GM11168 (cell line): ENCODE measurements around the gene OR2AP1.
"Not testable (repeated sequence)": the region's sequence is repeated elsewhere in the genome, so short reads cannot be mapped to it uniquely, and the experiment has no call there.

Experiments
- in situ Hi-C: fragments of 300-500 bp; cut with MboI; formaldehyde crosslinking; loops from one replicate; pipeline ENCODE4 v1.12.0; 2022; ENCODE audit warnings: low sequenced_read_pairs; ENCODE audit not compliant: unreplicated experiment

The OR2AP1 gene

GRCh38 chr12:55572168-55572567, at the start of gene OR2AP1:
Gene OR2AP1, plus strand, starts transcription at chr12:55572468. Its CDS starts 1,947 bp downstream, at chr12:55574415.
- in situ Hi-C loops, result no loop called here

DNA sequence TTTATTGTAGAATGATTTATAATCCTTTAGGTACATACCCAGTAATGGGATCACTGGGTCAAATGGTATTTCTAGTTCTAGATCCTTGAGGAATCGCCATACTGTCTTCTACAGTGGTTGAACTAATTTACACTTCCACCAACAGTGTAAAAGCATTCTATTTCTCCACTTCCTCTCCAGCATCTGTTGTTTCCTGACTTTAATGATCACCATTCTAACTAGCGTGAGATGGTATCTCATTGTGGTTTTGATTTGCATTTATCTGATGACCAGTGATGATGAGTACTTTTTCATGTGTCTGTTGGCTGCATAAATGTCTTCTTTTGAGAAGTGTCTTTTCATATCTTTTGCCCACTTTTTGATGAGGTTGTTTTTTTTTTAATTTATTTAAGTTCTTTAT, 24.0 kb upstream of the OR2AP1 start:
- in situ Hi-C loops, result not testable (repeated sequence)

- in situ Hi-C loops, result no loop called here
These were observed 23.5 kb upstream of the OR2AP1 start for GRCh38 chr12:55548756-55549155.

DNA sequence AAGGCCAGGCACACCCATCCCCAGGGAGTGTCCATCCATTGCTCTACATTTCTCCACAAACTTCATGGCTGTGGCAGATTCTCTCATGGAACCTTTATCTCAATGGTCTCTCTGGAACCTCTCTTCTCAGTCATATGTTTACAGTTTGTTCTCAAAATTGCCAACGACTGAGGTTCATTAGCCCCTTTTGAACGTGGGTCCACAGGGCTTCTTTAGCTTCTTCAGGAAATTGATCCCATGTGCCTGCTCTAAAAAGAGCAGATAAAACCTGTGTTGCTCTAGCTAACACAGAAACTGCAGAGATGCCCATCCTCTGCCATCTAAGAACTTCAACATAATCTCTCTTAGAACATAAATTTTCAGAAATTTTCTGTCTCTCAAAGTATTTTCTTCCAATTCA, 23.0 kb upstream of the OR2AP1 start, which contains the start of gene OR6C4:
TSS of gene OR6C4 (plus strand) at position 301 of the 400 bp plus-strand sequence. CDS start 1,625 bp downstream, outside the sequence.
- in situ Hi-C loops, result no loop called here

GRCh38 chr12:55554296-55554695, 18.0 kb upstream of the OR2AP1 start:
- in situ Hi-C loops, result no loop called here

- in situ Hi-C loops, result not testable (repeated sequence)
These were observed 2.2 kb upstream of the OR2AP1 start for GRCh38 chr12:55570060-55570459.

- in situ Hi-C loops, result not testable (repeated sequence)
These were observed 1.6 kb upstream of the OR2AP1 start for GRCh38 chr12:55570689-55571088.

DNA sequence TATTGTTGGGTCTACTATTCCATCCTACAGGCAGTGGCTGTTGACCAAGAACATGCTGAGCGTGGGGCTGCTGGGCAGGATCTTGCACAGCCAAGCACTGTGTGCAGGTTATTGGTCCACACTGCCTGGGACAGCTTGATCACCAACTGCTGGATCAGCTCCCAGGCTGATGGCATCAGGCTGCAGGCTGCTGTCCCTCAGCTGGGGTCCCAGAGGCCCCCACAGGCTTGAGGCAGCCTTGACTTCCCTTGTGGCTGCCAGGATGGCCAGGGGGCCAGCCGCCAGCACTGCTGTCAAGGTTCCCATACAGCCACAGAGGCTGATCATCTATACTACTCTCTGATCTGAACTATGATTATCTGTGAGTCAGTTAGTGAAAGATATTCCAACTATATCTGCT, 9.8 kb downstream of the OR2AP1 start:
- in situ Hi-C loops, result no loop called here

DNA sequence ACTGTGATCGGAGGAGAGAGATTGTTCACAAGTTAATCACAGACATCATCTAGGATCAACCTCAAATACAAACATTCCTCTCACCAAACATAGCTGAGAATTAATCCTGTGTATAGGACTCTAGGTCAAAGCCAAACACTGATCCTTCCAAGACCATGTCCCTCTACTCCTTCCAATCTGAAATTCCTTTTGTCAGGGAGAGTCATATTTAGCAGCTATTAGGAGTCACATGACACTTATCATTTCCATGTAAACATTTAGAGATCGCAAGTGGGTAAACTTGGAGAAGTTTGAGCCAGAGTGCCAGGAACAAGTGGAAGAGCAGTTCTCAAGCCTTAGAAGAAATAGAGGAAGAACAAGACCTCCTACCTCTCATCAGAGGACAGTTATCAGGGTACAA, 13.5 kb downstream of the OR2AP1 start:
- in situ Hi-C loops, result no loop called here

DNA sequence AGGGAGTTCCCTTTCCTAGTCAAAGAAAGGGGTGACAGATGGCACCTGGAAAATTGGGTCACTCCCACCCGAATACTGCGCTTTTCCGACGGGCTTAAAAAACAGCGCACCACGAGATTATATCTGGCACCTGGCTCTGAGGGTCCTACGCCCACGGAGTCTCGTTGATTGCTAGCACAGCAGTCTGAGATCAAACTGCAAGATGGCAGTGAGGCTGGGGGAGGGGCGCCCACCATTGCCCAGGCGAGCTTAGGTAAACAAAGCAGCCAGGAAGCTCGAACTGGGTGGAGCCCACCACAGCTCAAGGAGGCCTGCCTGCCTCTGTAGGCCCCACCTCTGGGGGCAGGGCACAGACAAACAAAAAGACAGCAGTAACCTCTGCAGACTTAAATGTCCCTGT, 17.9 kb downstream of the OR2AP1 start:
- in situ Hi-C loops, result not testable (repeated sequence)

GRCh38 chr12:55607821-55608594, 35.7 kb downstream of the OR2AP1 start:
- in situ Hi-C loops, result no loop called here

- in situ Hi-C loops, result loop anchor here (10.0 kb wide), 1 partner anchor 416 kb away; no protein-coding TSS in a partner anchor
These were observed 38.3 kb downstream of the OR2AP1 start for GRCh38 chr12:55610598-55610997.

DNA sequence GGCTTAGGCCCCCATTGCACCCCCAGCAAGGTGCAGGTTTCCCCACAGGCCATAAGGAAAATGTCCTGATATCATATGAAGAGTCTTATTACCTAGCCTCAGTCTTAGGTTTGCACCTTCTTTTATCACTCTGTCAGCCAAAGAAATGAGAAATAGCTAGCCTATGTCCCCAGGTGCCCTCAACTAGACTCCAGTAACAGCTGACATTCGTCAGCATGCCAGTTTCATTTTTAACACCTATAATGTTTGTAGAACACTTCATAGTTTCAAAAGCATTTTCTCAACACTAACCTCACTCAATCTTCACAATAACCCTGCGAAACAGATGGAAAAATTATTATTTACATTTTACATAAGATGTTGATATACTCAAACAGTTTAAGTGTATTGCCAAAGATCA, 40.4 kb downstream of the OR2AP1 start:
- in situ Hi-C loops, result loop anchor here (10.0 kb wide), 1 partner anchor 418 kb away; no protein-coding TSS in a partner anchor

DNA sequence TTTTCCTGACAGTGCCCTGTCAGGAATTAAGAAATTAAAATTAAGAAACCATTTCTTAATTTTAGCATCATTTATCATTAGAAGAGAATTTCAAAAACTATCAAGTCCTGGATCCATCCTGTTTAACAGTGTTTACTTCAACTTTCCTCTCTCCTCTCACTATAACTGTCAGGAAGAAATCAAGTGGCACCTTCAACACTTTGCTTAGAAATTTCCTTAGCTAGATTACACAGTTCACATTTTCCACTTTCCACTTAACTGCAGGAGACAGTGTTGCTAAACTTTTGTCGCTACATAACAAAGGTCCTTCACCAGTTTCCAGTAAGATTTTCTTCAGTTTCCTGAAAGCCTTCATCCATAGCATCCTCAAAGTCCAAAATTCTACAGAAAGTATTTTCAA, 42.5 kb downstream of the OR2AP1 start:
- in situ Hi-C loops, result loop anchor here (10.0 kb wide), 1 partner anchor 420 kb away; no protein-coding TSS in a partner anchor

GRCh38 chr12:55619354-55620138, 47.3 kb downstream of the OR2AP1 start:
- in situ Hi-C loops, result loop anchor here (10.0 kb wide), 1 partner anchor 425 kb away; no protein-coding TSS in a partner anchor

DNA sequence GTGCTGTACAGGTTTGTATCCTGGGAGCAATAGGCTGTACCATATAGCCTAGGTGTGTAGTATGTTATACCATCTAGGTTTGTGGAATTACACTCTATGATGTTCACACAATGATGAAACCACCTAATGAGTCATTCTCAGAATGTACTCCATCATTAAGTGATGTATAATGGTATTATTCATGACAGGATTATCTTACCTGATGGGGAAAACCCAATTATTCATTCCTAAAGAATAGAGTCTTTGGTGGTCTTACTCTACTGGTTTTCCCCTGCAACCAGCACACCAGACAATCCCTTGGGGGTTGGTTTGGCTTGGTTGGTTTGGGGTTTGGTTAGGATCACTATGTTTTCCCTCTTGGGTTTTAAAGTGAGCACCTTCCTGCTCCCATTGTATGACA, 51.8 kb downstream of the OR2AP1 start:
- in situ Hi-C loops, result no loop called here
